ENCODE data around the gene INTS11.

INTS11 gene

DNA sequence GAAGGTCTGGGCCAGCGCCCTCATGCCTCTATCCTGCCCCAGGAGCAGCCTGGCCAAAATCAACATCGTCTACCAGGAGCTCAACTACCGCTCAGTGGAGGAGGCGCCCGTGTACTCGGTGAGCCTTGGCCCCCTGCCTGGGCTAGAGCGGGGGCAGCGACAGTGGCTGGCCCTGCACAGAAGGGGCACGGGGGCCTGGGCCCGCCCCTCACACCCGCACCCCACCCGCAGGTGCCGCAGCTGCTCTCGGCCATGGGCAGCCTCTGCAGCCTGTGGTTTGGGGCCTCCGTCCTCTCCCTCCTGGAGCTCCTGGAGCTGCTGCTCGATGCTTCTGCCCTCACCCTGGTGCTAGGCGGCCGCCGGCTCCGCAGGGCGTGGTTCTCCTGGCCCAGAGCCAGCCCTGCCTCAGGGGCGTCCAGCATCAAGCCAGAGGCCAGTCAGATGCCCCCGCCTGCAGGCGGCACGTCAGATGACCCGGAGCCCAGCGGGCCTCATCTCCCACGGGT is 33.4 kb downstream of the INTS11 start:
- no peak for TF ChIP-seq CTCF (IDR thresholded peaks at IDR 0.05)
- Histone ChIP-seq H3K27ac (no peak overlapping the region), H3K4me3 (no peak overlapping the region)
- no peak for DNase-seq (ENCODE audit: low spot score)

- Histone ChIP-seq H3K27ac (no peak overlapping the region), H3K4me3 (no peak overlapping the region)
- peak; percentile 62 for TF ChIP-seq CTCF (IDR thresholded peaks at IDR 0.05)
- no peak for DNase-seq (ENCODE audit: low spot score)
These were observed 34.2 kb downstream of the INTS11 start for GRCh38 chr1:1290238-1290731.

- no peak overlapping the region for H3K27ac ChIP-seq
- no peak for DNase-seq (ENCODE audit: low spot score)
- TF ChIP-seq CTCF (IDR thresholded peaks at IDR 0.05), result no peak
- no peak overlapping the region for H3K4me3 ChIP-seq
These were observed 37.0 kb downstream of the INTS11 start for GRCh38 chr1:1287288-1288110.

GRCh38 chr1:1286313-1287261 is 37.9 kb downstream of the INTS11 start:
- no peak overlapping the region for H3K27ac ChIP-seq
- H3K4me3 ChIP-seq, result no peak overlapping the region
- DNase-seq (ENCODE audit: low spot score), result no peak
- TF ChIP-seq CTCF (IDR thresholded peaks at IDR 0.05), result no peak

DNA sequence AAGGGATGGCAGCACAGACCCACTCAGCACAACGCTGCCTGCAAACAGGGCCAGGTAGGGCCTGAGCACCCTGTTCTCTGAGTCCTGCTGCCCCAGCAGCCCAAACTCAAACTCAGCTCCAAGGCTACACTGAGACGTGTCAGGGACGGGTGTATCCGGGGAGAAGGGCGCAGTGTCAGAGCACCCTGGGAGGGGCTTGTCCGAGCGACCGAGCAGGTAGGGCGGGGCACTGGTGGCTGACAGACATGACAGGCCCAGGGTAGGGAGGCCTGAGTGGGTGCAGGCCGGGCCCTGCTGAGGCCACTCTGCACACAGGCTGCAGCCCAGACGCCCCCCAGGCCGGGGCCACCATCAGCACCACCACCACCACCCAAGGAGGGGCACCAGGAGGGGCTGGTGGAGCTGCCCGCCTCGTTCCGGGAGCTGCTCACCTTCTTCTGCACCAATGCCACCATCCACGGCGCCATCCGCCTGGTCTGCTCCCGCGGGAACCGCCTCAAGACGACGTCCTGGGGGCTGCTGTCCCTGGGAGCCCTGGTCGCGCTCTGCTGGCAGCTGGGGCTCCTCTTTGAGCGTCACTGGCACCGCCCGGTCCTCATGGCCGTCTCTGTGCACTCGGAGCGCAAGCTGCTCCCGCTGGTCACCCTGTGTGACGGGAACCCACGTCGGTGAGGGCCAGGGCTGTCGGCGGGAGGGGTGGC is 38.7 kb downstream of the INTS11 start:
- DNase-seq (ENCODE audit: low spot score), result no peak
- no peak for TF ChIP-seq CTCF (IDR thresholded peaks at IDR 0.05)
- no peak overlapping the region for H3K4me3 ChIP-seq
- no peak overlapping the region for H3K27ac ChIP-seq

GRCh38 chr1:1285102-1285571 is 39.3 kb downstream of the INTS11 start:
- H3K27ac ChIP-seq, result no peak overlapping the region
- H3K4me3 ChIP-seq, result no peak overlapping the region
- no peak for TF ChIP-seq CTCF (IDR thresholded peaks at IDR 0.05)
- DNase-seq (ENCODE audit: low spot score), result no peak
